Tibial artery (tissue), 4 donors: ENCODE measurements around the gene SLCO4A1.

Source experiments
- DNase-seq, 2 donors: peaks; one replicate each; pipeline ENCODE4 v3.0.0-alpha.2; 2019
- H3K27ac ChIP-seq, 2 donors: fragments of 200-600 bp; sonication (generic) in 1 of 2; 1 replicate in 1 of 2; 2 replicates in 1 of 2; pipeline ENCODE4 v1.5.1; 2018 to 2019; ENCODE audit warnings: mild to moderate bottlenecking in 1 of 2
- H3K27me3 ChIP-seq, 2 donors: fragments of 200-600 bp; sonication (generic) in 1 of 2; one replicate each; pipeline versions ENCODE4 v1.5.1 to v1.6.0; 2016 to 2019
- H3K36me3 ChIP-seq, 3 donors: fragments of 200-600 bp; sonication (generic) in 2 of 3; one replicate each; pipeline ENCODE4 v1.5.1; 2016 to 2019; ENCODE audit warnings: mild to moderate bottlenecking in 2 of 3
- H3K4me1 ChIP-seq, 4 donors: fragments of 200-600 bp; sonication (generic) in 2 of 4; 1 replicate in 3 of 4; 2 replicates in 1 of 4; pipeline ENCODE4 v1.5.1; 2016 to 2019
- H3K4me3 ChIP-seq, 2 donors: fragments of 200-600 bp; sonication (generic) in 1 of 2; 1 replicate in 1 of 2; 2 replicates in 1 of 2; pipeline ENCODE4 v1.5.1; 2018 to 2019; ENCODE audit warnings: mild to moderate bottlenecking in 2 of 2
- H3K9me3 ChIP-seq, 3 donors: fragments of 200-600 bp; sonication (generic) in 1 of 3; one replicate each; pipeline ENCODE4 v1.5.1; 2016 to 2019
- CTCF ChIP-seq, 2 experiments: fragments of 200-600 bp in 1 of 2; fragments of 450-650 bp in 1 of 2; IDR thresholded peaks; one replicate each; pipeline ENCODE4 v1.5.1; 2017 to 2019; ENCODE audit warnings: antibody characterized with exemption in 2 of 2, mild to moderate bottlenecking in 1 of 2, moderate library complexity in 1 of 2
- intact Hi-C: fragments of 100-400 bp; cut with DNase I; formaldehyde crosslinking; loops from one replicate; pipeline ENCODE4 v1.15.0; 2023; ENCODE audit warnings: low total_unique reads

The SLCO4A1 gene

GRCh38 chr20:62631336-62632308 is 10.7 kb upstream of the SLCO4A1 start:
- DNase-seq: no peak
- Histone ChIP-seq H3K27me3 (peaks cover 0 to 73% of the 10 kb centered on the region in 2 donors), H3K27ac (no peak overlapping the region), H3K36me3 (no peaks in the 10 kb centered on the region), H3K9me3 (no peaks in the 10 kb centered on the region), H3K4me1 (no peaks in the 10 kb centered on the region), H3K4me3 (no peak overlapping the region)
- TF ChIP-seq CTCF (IDR thresholded peaks at IDR 0.05): no peak
- intact Hi-C loops: no loop called here

GRCh38 chr20:62632575-62633090 is 9.7 kb upstream of the SLCO4A1 start:
- Histone ChIP-seq H3K4me1 (no peaks in the 10 kb centered on the region), H3K9me3 (no peaks in the 10 kb centered on the region), H3K27ac (no peak overlapping the region), H3K36me3 (no peaks in the 10 kb centered on the region), H3K4me3 (no peak overlapping the region), H3K27me3 (peaks cover 0 to 81% of the 10 kb centered on the region in 2 donors)
- intact Hi-C loops: no loop called here
- DNase-seq: no peak
- TF ChIP-seq CTCF (IDR thresholded peaks at IDR 0.05): no peak

GRCh38 chr20:62633598-62634329 is 8.5 kb upstream of the SLCO4A1 start:
- DNase-seq: no peak
- no peak for TF ChIP-seq CTCF (IDR thresholded peaks at IDR 0.05)
- H3K9me3 ChIP-seq: no peaks in the 10 kb centered on the region
- H3K27me3 ChIP-seq: peaks cover 0 to 92% of the 10 kb centered on the region in 2 donors
- H3K4me3 ChIP-seq: no peak overlapping the region
- H3K36me3 ChIP-seq: no peaks in the 10 kb centered on the region
- H3K4me1 ChIP-seq: no peaks in the 10 kb centered on the region
- no peak overlapping the region for H3K27ac ChIP-seq
- intact Hi-C loops: no loop called here

- Histone ChIP-seq H3K9me3 (no peaks in the 10 kb centered on the region), H3K4me1 (no peaks in the 10 kb centered on the region), H3K36me3 (no peaks in the 10 kb centered on the region), H3K27me3 (peaks cover 0 to 95% of the 10 kb centered on the region in 2 donors), H3K27ac (no peak overlapping the region), H3K4me3 (no peak overlapping the region)
- no peak for TF ChIP-seq CTCF (IDR thresholded peaks at IDR 0.05)
- no peak for DNase-seq
- intact Hi-C loops: no loop called here
These were observed 7.9 kb upstream of the SLCO4A1 start for GRCh38 chr20:62634330-62634967.

GRCh38 chr20:62635232-62635631 is 7.1 kb upstream of the SLCO4A1 start:
- no peaks in the 10 kb centered on the region for H3K36me3 ChIP-seq
- no peak for DNase-seq
- intact Hi-C loops: no loop called here

More at GRCh38 chr20:62635232-62635631, 7.1 kb upstream of the SLCO4A1 start:
- H3K9me3 ChIP-seq: no peaks in the 10 kb centered on the region
- no peak overlapping the region for H3K27ac ChIP-seq
- H3K4me1 ChIP-seq: no peaks in the 10 kb centered on the region
- no peak for TF ChIP-seq CTCF (IDR thresholded peaks at IDR 0.05)
- H3K27me3 ChIP-seq: peaks cover 0 to 92% of the 10 kb centered on the region in 2 donors
- H3K4me3 ChIP-seq: no peak overlapping the region
